Aorta (tissue), 5 donors: ENCODE results near the gene GRAMD4. TPM values are rescaled to one million over a fixed set of nuclear protein-coding genes. Genes with fewer than 3 reads are reported as not detected.
A peak's percentile ranks its signal among the peaks of the same experiment; 100 is the strongest.
"Not testable (repeated sequence)": the region's sequence is repeated elsewhere in the genome, so short reads cannot be mapped to it uniquely, and the experiment has no call there.

Experiments
- ATAC-seq: fragments of 200-7000 bp; cut with Tn5 transposase; one replicate; pipeline ENCODE4 v1.9.1; 2022; ENCODE audit warnings: moderate library complexity; ENCODE audit not compliant: low FRiP score
- DNase-seq, 2 donors: peaks; one replicate each; pipeline ENCODE4 v3.0.0-alpha.2; 2020
- H3K27ac ChIP-seq, 2 donors: one replicate each; pipeline ENCODE4 v1.5.1; 2013; ENCODE audit warnings: low read length in 2 of 2, mild to moderate bottlenecking in 2 of 2, moderate library complexity in 2 of 2, control low read depth in 1 of 2, inconsistent platforms in 1 of 2, low read depth in 1 of 2
- H3K27me3 ChIP-seq, 2 donors: one replicate each; pipeline ENCODE4 v1.6.1; 2013; ENCODE audit warnings: control low read depth in 1 of 2, low read length in 1 of 2, mild to moderate bottlenecking in 1 of 2, moderate library complexity in 1 of 2; ENCODE audit not compliant: insufficient read depth in 2 of 2, control insufficient read depth in 1 of 2
- H3K36me3 ChIP-seq, 2 donors: one replicate each; pipeline ENCODE4 v1.6.1; 2013; ENCODE audit warnings: control low read depth in 1 of 2, low read length in 1 of 2, mild to moderate bottlenecking in 1 of 2; ENCODE audit not compliant: insufficient read depth in 2 of 2, control insufficient read depth in 1 of 2
- H3K4me1 ChIP-seq, 2 donors: one replicate each; pipeline ENCODE4 v1.6.1; 2013; ENCODE audit warnings: low read length in 2 of 2, control low read depth in 1 of 2, mild to moderate bottlenecking in 1 of 2, moderate library complexity in 1 of 2; ENCODE audit not compliant: insufficient read depth in 2 of 2, control insufficient read depth in 1 of 2
- H3K4me3 ChIP-seq, 2 donors: one replicate each; pipeline ENCODE4 v1.5.1; 2013; ENCODE audit warnings: low read length in 2 of 2, control low read depth in 1 of 2, mild to moderate bottlenecking in 1 of 2
- H3K9me3 ChIP-seq: one replicate; pipeline ENCODE4 v1.6.1; 2013; ENCODE audit warnings: mild to moderate bottlenecking, low read length; ENCODE audit not compliant: control insufficient read depth
- WGBS, 2 donors: extraction: QIAGEN DNeasy Blood & Tissue Kit; methylation state at CpG; one replicate each; pipeline ENCODE4 v1.1.7; 2013; 5-methylcytosine and 5-hydroxymethylcytosine counted together
- intact Hi-C, 2 donors: fragments of 100-400 bp; cut with DNase I; formaldehyde crosslinking; loops; one replicate each; pipeline versions ENCODE4 v1.14.2 to v1.15.0; 2022
- polyA plus RNA-seq, 2 donors: library from polyadenylated mRNA; stranded (reverse); fragments of 200-250 nt; gene quantifications; one replicate each; pipeline ENCODE4 v1.2.3, GENCODE V29; 2013
- total RNA-seq, 2 donors: library from RNA; stranded (reverse); fragmentation: NEBNext Ultra II Directional; extraction: Animal tissue kit (Norgen Biotek cat#: 25700); gene quantifications; one replicate each; pipeline ENCODE4 v1.2.1, GENCODE V29; 2021
- donor health status: healthy with polysubstance abuse.
- donor health status: Bipolar disorder and iron deficiency.
- donor health status: DM: no; HTN: no; CAD: no.
- donor health status: DM: no; HTN: no; CAD: no.
- donor health status: DM: yes; HTN: yes; CAD: no.

The GRAMD4 gene
- total and polyA plus RNA-seq, 4 donors, result 5.5 to 37.1 (median 11.2) TPM

DNA sequence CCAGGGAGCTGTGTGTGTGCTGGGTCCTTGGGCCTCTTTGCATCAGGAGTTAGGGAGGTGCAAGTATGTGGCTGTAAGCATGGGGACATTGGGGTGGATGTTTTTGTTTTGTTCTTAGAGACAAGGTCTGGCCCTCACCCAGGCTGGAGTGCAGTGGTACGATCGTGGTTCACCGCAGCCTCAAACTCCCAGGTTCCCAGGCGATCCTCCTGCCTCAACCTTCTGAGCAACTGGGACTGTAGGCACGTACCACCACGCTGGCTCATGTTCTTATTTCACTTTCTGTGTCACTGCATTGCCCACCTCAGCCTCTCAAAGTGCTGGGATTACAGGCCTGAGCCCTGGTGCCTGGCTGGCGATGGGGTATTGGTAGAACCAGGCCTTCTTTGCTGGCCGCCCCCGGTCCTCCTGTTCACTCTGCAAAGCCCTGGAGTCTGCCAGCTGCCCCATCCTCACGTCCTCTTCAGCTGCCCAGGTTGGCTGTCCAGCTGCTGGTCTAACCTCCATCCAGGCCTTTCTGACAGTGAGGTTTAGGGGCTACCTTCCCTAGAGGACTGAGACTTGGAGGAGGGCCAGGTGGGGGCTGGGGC, 851 bp upstream of the GRAMD4 start:
- Histone ChIP-seq H3K27ac (no peak overlapping the region), H3K4me1 (no peaks in the 10 kb centered on the region), H3K9me3 (no peaks in the 10 kb centered on the region), H3K4me3 (no peak overlapping the region), H3K36me3 (no peaks in the 10 kb centered on the region), H3K27me3 (no peaks in the 10 kb centered on the region)
- peak; percentile 45 for ATAC-seq
- DNase-seq, result peak; percentile 43 to 56
- 57 to 73% methylated on average over 10 of the region's 10 CpGs for WGBS, 2 donors
- intact Hi-C loops, result no loop called here

DNA sequence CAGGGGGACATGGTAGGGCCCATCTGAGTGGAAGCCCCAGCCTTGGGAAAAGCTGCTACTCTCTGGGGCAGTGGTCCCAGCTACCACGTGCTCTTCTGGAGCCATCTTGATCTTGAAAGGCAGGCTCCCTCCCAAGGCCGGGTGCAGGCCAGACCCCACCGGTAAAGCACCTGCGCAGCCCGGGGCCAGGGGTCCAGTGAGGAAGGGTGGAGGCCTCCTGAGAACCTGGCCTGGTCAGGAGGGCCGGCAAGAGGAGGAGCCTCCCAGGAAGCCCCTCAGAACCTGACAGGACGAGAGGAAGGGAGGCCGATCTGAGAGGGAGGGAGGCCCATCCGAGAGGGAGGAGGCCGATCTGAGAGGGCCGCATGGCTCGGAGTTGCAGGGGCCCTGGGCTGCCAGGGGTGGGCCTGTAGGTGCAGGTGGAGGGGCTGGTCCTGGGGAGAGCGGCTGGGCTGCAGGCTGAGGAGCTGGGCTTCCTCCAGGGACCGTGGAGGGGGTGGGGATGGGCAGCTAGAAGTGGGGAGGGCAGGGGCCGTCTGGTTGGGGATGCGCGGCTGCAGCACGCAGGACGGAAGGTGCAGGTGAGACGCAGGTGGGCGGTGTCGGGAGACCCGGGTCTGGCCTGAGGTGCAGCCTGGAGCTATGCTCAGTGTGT, 529 bp downstream of the GRAMD4 start:
- 93 to 94% methylated on average over 22 to 23 of the region's 23 CpGs for WGBS, 2 donors
- Histone ChIP-seq H3K9me3 (no peaks in the 10 kb centered on the region), H3K4me1 (no peaks in the 10 kb centered on the region), H3K4me3 (no peak overlapping the region), H3K36me3 (no peaks in the 10 kb centered on the region), H3K27me3 (no peaks in the 10 kb centered on the region), H3K27ac (no peak overlapping the region)
- intact Hi-C loops, result no loop called here
- DNase-seq, result no peak
- no peak for ATAC-seq

DNA sequence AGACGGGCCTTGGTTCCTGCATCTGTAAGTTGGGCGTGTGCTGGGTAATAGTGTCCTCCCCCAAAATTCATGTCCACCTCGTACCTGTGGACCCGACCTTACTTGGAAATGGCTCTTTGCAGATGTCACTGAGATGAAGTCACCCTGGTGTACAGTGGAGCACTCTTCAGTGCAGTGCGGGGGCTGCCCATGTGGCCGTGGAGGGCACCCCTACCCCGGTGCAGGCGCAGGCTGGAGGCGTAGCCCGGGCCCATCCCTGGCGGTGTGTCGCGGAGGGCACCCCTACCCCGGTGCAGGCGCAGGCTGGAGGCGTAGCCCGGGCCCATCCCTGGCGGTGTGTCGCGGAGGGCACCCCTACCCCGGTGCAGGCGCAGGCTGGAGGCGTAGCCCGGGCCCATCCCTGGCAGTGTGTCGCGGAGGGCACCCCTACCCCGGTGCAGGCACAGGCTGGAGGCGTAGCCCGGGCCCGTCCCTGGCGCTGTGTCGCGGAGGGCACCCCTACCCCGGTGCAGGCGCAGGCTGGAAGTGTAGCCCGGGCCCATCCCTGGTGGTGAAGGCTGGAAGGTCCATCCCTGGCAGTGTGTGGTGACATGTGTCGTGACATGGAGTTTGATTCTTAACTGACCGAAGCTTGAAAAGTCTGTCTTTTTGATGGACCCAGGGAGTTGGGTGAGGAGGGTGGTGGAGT, 1.2 kb downstream of the GRAMD4 start:
- H3K27me3 ChIP-seq, ATAC-seq, intact Hi-C loops, H3K27ac ChIP-seq, H3K36me3 ChIP-seq, H3K4me3 ChIP-seq, H3K4me1 ChIP-seq, DNase-seq, H3K9me3 ChIP-seq: not testable (repeated sequence)
- WGBS, 2 donors, result 96% methylated on average over 24 to 38 of the region's 38 CpGs

DNA sequence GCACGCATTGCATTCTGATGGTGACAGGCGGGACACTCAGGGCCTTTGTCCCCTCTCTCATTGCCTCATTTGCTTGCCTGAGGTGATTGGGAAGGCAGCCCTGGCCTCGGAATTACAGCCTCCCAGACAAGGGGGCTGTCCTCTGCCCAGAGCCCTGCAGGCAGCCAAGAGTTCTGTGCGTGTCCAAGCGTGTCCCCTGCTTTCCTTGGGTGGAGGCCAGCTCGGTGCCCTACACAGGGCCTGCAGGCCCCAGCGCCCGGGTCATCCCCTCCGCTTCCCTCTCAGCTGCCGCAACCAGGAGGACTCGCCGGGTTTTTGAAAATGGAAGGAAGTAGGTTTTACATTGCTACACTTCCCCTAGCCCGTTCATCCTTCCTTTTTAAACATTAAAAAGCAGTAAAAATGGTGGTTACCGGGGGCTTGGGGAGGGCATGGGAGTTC, 1.9 kb downstream of the GRAMD4 start:
- WGBS, 2 donors, result 37 to 39% methylated on average over 14 of the region's 14 CpGs
- DNase-seq (peak in 1 of 2 donors; percentile 78), ATAC-seq (no peak)
- no peak overlapping the region for H3K27ac ChIP-seq
- no peaks in the 10 kb centered on the region for H3K36me3 ChIP-seq
- no peaks in the 10 kb centered on the region for H3K4me1 ChIP-seq
- H3K27me3 ChIP-seq, result no peaks in the 10 kb centered on the region
- no peaks in the 10 kb centered on the region for H3K9me3 ChIP-seq
- H3K4me3 ChIP-seq, result no peak overlapping the region
- intact Hi-C loops, result no loop called here

DNA sequence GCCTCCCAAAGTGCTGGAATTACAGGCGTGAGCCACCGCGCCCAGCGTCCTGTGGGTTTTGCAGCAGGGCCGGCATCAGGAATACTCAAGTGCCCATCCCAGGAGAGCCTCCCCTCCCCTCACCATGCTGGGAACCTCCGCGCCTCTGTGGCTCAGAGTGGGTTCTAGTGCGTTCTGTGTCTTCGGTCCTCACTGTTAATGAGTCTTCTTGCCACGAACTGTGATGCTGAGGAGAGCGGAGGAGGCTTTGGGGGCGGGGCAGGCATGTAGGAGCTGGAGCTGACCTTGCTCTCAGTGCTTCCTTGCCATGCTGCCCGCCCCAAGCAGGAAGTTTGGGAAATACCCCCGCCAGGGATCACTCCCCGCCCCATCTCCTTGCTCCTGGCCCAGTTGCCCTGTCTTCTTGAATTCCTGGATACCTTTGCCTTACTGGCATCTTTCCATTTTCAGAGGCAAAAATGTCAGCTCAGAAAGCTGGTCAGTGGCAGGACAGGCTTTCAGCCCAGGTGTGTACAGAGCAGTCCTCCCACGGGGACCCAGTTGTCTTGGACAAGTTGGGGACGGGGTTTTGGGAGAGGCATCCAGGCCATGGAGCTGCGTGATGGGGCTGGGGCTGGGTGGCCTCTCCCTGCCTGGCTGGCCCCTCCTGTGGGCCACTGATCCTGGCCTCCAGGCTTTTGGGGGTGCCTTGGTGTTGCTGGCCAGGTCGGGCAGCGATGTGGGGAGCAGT, 5.1 kb downstream of the GRAMD4 start:
- 96 to 97% methylated on average over 20 of the region's 20 CpGs for WGBS, 2 donors
- intact Hi-C loops, result no loop called here
- H3K9me3 ChIP-seq, result no peaks in the 10 kb centered on the region
- H3K27ac ChIP-seq, result no peak overlapping the region
- H3K4me1 ChIP-seq, result no peaks in the 10 kb centered on the region
- no peaks in the 10 kb centered on the region for H3K36me3 ChIP-seq
- no peak overlapping the region for H3K4me3 ChIP-seq
- H3K27me3 ChIP-seq, result no peaks in the 10 kb centered on the region
- no peak for ATAC-seq
- DNase-seq, result peak in 1 of 2 donors; percentile 70

DNA sequence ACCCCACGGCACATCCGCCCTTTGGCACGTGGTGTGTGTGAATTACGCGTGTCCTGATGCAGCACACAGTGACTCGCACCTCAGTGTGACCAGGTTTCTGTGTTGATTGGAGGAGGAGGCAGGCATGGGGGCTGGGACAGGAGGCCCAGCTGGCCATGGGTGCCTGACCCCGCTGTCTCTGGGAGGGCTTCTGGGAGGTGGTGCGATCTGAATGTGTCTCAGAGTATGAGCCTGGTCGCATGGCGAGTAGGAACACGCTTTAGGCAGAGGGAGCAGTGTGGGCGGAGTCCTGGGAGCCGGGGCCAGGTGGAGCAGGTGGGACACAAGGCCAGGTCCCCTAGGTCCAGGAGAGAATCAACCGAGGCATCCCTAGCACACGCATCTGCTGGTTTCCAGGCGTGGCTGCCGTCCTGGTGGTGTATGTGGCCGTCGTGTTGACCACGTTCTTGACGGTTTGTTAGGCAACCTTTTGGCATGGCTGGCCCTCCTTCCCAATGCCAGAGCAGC, 5.7 kb downstream of the GRAMD4 start:
- 93 to 95% methylated on average over 19 to 21 of the region's 21 CpGs for WGBS, 2 donors
- Histone ChIP-seq H3K27me3 (no peaks in the 10 kb centered on the region), H3K4me3 (no peak overlapping the region), H3K4me1 (no peaks in the 10 kb centered on the region), H3K9me3 (no peaks in the 10 kb centered on the region), H3K36me3 (no peaks in the 10 kb centered on the region), H3K27ac (no peak overlapping the region)
- DNase-seq, result peak in 1 of 2 donors; percentile 49
- intact Hi-C loops, result no loop called here
- ATAC-seq, result no peak

DNA sequence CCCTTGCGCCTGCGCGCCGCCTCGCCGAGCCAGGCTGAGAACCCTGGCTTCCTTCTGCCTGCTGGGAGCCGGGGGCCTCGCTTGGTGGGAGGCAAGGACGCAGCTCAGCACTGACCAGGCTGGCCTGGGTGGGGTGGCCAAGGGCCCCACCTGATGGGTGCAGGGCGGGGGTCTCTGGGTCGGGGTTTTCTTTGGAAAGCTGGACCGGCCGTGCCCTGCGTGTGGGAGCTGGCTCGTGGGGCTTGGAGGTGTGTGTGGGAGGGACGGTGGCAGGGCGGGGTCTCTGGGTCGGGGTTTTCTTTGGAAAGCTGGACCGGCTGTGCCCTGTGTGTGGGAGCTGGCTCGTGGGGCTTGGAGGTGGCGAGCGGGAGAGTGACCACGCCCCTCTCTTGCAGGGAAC, 6.2 kb downstream of the GRAMD4 start:
- ATAC-seq (no peak), DNase-seq (peak; percentile 38 to 64)
- H3K4me1 ChIP-seq, result no peaks in the 10 kb centered on the region
- H3K4me3 ChIP-seq, result no peak overlapping the region
- H3K36me3 ChIP-seq, result no peaks in the 10 kb centered on the region
- 97% methylated on average over 23 of the region's 23 CpGs for WGBS, 2 donors
- no peak overlapping the region for H3K27ac ChIP-seq
- intact Hi-C loops, result no loop called here
- H3K27me3 ChIP-seq, result no peaks in the 10 kb centered on the region
- no peaks in the 10 kb centered on the region for H3K9me3 ChIP-seq

DNA sequence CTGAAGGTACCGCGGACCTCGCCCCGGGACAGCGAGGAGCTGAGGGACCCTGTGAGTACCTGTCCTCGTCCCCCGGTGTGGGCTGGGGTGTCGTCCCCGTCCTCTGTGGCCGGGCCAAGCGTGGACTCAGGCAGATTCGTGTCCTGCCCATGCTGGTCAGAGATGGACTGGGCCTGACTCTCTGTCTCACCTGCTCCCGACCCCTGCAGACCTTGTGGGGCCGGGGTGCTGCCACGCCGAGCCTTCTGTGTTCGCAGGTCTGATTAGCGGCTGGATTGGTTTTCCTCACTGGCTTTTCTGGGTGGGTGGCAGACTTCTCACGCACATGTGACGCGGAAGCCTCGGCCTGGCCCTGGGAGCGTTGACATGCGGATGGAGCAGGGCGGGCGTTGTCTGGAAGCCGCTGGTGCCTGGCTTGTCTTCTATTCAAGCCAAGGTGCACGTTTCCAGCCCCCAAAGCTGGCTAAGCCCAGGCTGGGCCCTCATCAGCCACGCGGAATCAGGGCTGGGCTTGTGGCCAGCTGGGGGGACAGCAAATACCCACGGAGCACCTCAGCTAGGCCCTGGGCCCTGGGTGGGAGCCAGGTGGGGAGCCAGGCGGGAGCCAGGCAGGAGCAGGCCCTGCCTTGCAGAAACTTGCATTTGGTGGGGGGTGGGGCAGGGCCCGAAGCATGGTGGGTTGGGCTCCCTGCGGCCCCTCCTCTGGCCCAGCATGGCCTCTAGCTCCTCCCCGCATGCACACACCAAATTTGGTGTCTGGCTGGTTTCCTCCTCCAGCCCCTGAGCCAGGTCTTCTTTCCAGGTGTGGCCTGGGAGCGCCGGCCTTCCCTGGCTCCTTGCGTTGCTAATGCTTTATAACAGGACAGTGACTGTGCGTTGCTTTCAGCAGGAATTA, 7.0 kb downstream of the GRAMD4 start:
- Histone ChIP-seq H3K4me3 (no peak overlapping the region), H3K27me3 (no peaks in the 10 kb centered on the region), H3K27ac (no peak overlapping the region), H3K4me1 (no peaks in the 10 kb centered on the region), H3K36me3 (no peaks in the 10 kb centered on the region), H3K9me3 (no peaks in the 10 kb centered on the region)
- DNase-seq (peak in 1 of 2 donors; percentile 42), ATAC-seq (no peak)
- WGBS, 2 donors, result 92 to 93% methylated on average over 39 of the region's 39 CpGs
- intact Hi-C loops, result no loop called here
